ENCODE data around the gene PPIP5K1. TPM values are rescaled to one million over a fixed set of nuclear protein-coding genes. Genes with fewer than 3 reads are reported as not detected.

PPIP5K1 gene
- total RNA-seq, 1 experiment from 2014 or later, result 50.9 TPM

GRCh38 chr15:43525131-43525530 is 64.9 kb downstream of the PPIP5K1 start:
- Histone ChIP-seq H3K9me3 (ENCODE audit: insufficient read depth, low read depth) (no peaks in the 10 kb centered on the region), H3K4me3 (no peak overlapping the region), H3K4me2 (no peak overlapping the region), H3K9me2 (ENCODE audit: insufficient read depth) (no peaks in the 10 kb centered on the region), H4K20me1 (ENCODE audit: insufficient read depth) (no peaks in the 10 kb centered on the region), H3K4me1 (replicated peaks; ENCODE audit: insufficient read depth) (no peaks in the 10 kb centered on the region; the same call in 1 of the 2 replicates), H3K27me3 (ENCODE audit: insufficient read depth, low read depth) (peaks cover 15% of the 10 kb centered on the region), H2AFZ (no peak overlapping the region), H3K27ac (no peak overlapping the region), H3K79me2 (ENCODE audit: low read depth) (no peaks in the 10 kb centered on the region), H3K36me3 (ENCODE audit: low read depth) (no peaks in the 10 kb centered on the region), H3F3A (ENCODE audit: insufficient read depth, low read depth) (no peaks in the 10 kb centered on the region)
- ChIA-PET POLR2A (ENCODE audit: unreplicated experiment) (no interaction called here), CTCF (interaction anchor here (0.9 kb wide), 1 partner anchor 11 kb away, joined by 4 read pairs; no protein-coding TSS in a partner anchor)
- no peak for DNase-seq
- BruUV-seq (replicated peaks), result no TSS peak
- TF ChIP-seq CTCF (conservative IDR thresholded peaks at IDR 0.05) (no peak), EZH2 (IDR thresholded peaks at IDR 0.05; ENCODE audit: low read depth) (no peak)
- intact Hi-C loops (cut with micrococcal nuclease; ENCODE audit: unreplicated experiment), result no loop called here

GRCh38 chr15:43524254-43524845 is 65.7 kb downstream of the PPIP5K1 start:
- no peaks in the 10 kb centered on the region for H3K36me3 ChIP-seq (ENCODE audit: low read depth)
- TF ChIP-seq CTCF (conservative IDR thresholded peaks at IDR 0.05) (no peak), EZH2 (IDR thresholded peaks at IDR 0.05; ENCODE audit: low read depth) (no peak)
- CTCF ChIA-PET, result no interaction called here
- H3K9me3 ChIP-seq (ENCODE audit: insufficient read depth, low read depth), result no peaks in the 10 kb centered on the region
- no peaks in the 10 kb centered on the region for H3F3A ChIP-seq (ENCODE audit: insufficient read depth, low read depth)
- peaks cover 19% of the 10 kb centered on the region for H3K27me3 ChIP-seq (ENCODE audit: insufficient read depth, low read depth)
- POLR2A ChIA-PET (ENCODE audit: unreplicated experiment), result no interaction called here
- H3K4me2 ChIP-seq, result no peak overlapping the region
- H3K4me3 ChIP-seq, result no peak overlapping the region
- no peaks in the 10 kb centered on the region for H4K20me1 ChIP-seq (ENCODE audit: insufficient read depth)
- no peak overlapping the region for H3K27ac ChIP-seq
- no peaks in the 10 kb centered on the region for H3K79me2 ChIP-seq (ENCODE audit: low read depth)
- no peaks in the 10 kb centered on the region; the same call in 1 of the 2 replicates for H3K4me1 ChIP-seq (replicated peaks; ENCODE audit: insufficient read depth)
- intact Hi-C loops (cut with micrococcal nuclease; ENCODE audit: unreplicated experiment), result no loop called here
- H3K9me2 ChIP-seq (ENCODE audit: insufficient read depth), result no peaks in the 10 kb centered on the region
- DNase-seq, result no peak
- no peak overlapping the region for H2AFZ ChIP-seq
- no TSS peak for BruUV-seq (replicated peaks)

- no peaks in the 10 kb centered on the region for H3K9me2 ChIP-seq (ENCODE audit: insufficient read depth)
- H3K27me3 ChIP-seq (ENCODE audit: insufficient read depth, low read depth), result peaks cover 22% of the 10 kb centered on the region
- H3K79me2 ChIP-seq (ENCODE audit: low read depth), result no peaks in the 10 kb centered on the region
- H2AFZ ChIP-seq, result no peak overlapping the region
- H3K4me1 ChIP-seq (replicated peaks; ENCODE audit: insufficient read depth), result no peaks in the 10 kb centered on the region; the same call in 1 of the 2 replicates
- POLR2A ChIA-PET (ENCODE audit: unreplicated experiment), result no interaction called here
- DNase-seq, result no peak
- no peak overlapping the region for H3K4me3 ChIP-seq
- H3K36me3 ChIP-seq (ENCODE audit: low read depth), result no peaks in the 10 kb centered on the region
- CTCF ChIA-PET, result no interaction called here
- no peak overlapping the region for H3K27ac ChIP-seq
- BruUV-seq (replicated peaks), result no TSS peak
- H3K9me3 ChIP-seq (ENCODE audit: insufficient read depth, low read depth), result no peaks in the 10 kb centered on the region
- TF ChIP-seq CTCF (conservative IDR thresholded peaks at IDR 0.05) (no peak), EZH2 (IDR thresholded peaks at IDR 0.05; ENCODE audit: low read depth) (no peak)
- intact Hi-C loops (cut with micrococcal nuclease; ENCODE audit: unreplicated experiment), result no loop called here
- no peak overlapping the region for H3K4me2 ChIP-seq
- no peaks in the 10 kb centered on the region for H4K20me1 ChIP-seq (ENCODE audit: insufficient read depth)
- no peaks in the 10 kb centered on the region for H3F3A ChIP-seq (ENCODE audit: insufficient read depth, low read depth)
These were observed 66.4 kb downstream of the PPIP5K1 start for GRCh38 chr15:43523646-43524045.
